Caki2 (cell line): ENCODE data around the gene MRC1. TPM values are rescaled to one million over a fixed set of nuclear protein-coding genes. Genes with fewer than 3 reads are reported as not detected.

Experiments used
- DNase-seq: peaks from one replicate; pipeline ENCODE4 v3.0.0-alpha.2; 2015; ENCODE audit warnings: low read depth
- in situ Hi-C: cut with HindIII; loops from 2 replicates; pipeline ENCODE4 v1.10.0; 2016; ENCODE audit warnings: low sequenced_read_pairs, low pct_unique_long_range_greater_than_20kb, mixed read lengths
- total RNA-seq: library from RNA; depleted of rRNA; stranded (reverse); fragments of >200 nt; shearing (Covaris generic); gene quantifications from 2 replicates; pipeline ENCODE4 v1.2.3, GENCODE V29; 2014; ENCODE audit warnings: low replicate concordance; rRNA removed

MRC1 gene
- total RNA-seq, result not detected in 2 replicates

DNA sequence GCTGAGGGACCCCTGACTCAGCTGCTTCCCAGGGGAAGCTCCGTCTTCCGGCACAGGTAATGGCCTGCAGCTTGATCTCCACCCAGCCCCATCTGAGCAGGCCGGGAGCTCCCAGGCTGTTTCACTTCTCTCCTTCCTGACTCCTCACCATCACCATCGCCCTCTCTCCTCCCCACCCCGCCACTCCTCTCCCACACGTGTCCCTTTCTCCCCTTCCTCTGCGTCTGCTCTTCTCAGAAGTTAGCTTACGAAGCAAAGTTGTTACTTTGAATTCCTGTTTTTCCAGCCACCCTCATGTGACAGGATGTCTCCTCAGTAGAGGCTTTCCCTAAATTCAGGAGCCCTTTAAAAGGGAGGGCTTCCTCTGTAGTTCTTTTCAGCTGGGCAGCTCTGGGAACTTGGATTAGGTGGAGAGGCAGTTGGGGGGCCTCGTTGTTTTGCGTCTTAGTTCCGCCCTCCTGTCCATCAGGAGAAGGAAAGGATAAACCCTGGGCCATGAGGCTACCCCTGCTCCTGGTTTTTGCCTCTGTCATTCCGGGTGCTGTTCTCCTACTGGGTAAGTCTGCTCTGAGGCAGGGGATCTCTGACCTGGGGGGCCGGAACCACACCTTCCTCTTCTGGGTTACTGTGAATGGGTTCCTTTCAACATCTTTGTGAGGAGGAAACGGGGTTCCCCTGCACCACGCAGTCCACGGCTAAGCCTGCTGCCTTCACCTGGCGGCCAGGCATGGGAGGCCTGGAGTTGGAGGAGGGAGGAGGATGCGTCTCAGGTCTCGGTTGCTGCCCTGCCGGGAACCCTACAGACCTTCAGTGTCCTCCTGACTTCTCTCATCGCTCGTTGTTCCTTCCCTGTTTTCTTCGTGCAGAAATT lies at the start of gene MRC1:
Gene MRC1 (plus strand): TSS at position 378 of the 871 bp plus-strand sequence. CDS start 118 bp downstream, at position 496.
- DNase-seq, result no peak
- in situ Hi-C loops, result no loop called here

GRCh38 chr10:17764142-17764541 lies 45.0 kb upstream of the MRC1 start:
- DNase-seq, result no peak
- in situ Hi-C loops, result no loop called here

DNA sequence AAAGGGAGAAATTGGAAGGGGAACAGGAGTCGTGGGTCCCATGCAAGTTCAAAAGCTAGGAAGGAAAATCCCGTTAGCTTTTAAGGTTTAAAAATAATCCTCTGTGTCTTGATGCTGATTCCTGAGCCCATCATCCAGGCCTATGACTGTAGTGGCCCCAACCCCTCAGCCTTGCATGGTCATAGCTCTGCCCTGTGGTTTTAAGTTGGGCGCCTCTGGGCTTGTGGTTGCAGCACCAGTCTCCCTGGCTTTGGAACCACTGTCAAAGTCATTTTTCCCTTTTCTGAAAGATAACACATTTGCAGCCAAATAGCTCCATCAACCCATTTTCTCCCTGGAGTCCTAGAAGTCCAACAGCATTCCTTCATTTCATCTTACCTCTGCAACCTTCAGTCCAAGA lies 43.5 kb upstream of the MRC1 start:
- in situ Hi-C loops, result no loop called here
- no peak for DNase-seq

GRCh38 chr10:17766731-17767130 lies 42.4 kb upstream of the MRC1 start:
- in situ Hi-C loops, result no loop called here

DNA sequence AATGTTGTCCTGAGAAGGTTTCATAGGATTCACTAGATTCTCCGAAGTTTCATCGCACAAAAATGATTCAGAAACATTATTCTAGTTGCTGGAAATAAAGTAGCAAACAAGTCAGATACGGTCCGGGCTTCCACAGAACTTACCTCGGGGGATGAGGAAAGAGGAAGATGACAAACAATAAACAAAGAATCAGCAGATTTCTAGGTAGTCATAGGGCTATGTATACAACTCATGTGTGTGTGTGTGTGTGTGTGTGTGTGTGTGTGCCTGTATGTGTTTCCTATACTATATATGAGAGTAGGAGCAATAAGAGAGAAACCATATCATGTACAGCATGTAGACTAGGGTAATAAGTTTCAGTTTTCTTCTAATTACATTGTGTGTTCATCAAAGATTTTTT lies 40.7 kb upstream of the MRC1 start:
- no peak for DNase-seq
- in situ Hi-C loops, result no loop called here

More at GRCh38 chr10:17766731-17767130, 42.4 kb upstream of the MRC1 start:
- DNase-seq, result no peak

DNA sequence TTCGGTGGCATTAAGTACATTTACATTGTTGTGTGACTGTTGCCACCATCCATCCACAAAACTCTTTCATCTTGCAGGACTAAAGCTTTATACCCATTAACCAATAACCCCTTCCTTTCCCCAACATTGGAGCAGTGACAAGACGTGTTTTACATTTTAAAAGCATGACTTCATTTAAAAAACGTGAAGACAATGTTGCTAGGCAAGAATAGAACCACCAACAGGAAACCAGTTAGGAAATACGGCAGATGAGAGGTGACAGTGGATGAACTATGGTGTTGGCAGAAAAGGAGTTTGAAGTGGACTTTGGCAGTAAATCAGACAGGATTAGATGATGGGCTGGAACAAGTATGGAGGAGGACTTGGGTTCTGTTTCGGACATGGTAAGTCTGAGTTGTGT lies 40.2 kb upstream of the MRC1 start:
- in situ Hi-C loops, result no loop called here
- DNase-seq, result peak; percentile 26

- in situ Hi-C loops, result no loop called here
- DNase-seq, result no peak
These were observed 38.1 kb upstream of the MRC1 start for GRCh38 chr10:17771017-17771416.

DNA sequence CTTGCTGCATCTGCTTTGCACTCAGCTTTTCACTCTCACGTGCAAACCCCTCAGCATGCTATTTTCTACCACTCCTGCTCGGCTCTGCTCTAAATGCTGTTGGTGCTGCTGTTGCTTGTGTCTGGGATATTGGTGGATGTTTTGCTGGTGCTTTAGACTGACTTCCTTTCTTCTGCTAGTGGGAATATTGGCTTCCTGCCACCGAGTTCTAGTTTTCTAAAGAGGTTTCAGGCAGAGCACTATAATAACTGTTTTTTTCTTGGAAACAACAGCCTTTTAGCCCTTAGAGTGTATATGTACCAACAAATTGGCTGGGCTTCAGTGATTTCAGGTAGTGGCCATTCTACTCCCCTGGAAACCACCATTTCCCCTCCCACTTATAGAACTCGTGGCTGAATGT lies 29.4 kb upstream of the MRC1 start:
- no peak for DNase-seq
- in situ Hi-C loops, result no loop called here

DNA sequence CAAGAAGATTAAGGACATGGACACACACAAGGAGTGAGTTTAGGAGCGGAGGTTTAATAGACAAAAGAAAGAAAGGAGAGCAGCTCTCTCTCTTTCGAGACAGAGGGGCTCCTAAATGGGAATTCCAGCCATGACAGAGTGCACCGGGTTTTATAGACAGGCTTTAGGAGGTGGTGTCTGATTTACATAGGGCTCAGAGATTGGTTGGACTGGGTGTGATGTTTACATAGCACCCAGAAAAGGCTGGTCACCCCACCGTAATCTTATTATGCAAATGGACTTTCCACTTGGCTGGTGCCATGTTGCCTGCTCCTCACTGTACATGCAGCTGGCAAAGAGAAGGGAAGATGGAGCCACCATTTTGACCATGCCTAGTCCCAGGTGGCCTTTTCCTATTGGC lies 28.4 kb upstream of the MRC1 start:
- no peak for DNase-seq
- in situ Hi-C loops, result no loop called here

GRCh38 chr10:17781856-17782255 lies 27.3 kb upstream of the MRC1 start:
- DNase-seq, result no peak
- in situ Hi-C loops, result no loop called here

- no peak for DNase-seq
- in situ Hi-C loops, result no loop called here
These were observed 26.1 kb upstream of the MRC1 start for GRCh38 chr10:17782921-17783665.

GRCh38 chr10:17783751-17784150 lies 25.4 kb upstream of the MRC1 start:
- in situ Hi-C loops, result no loop called here
- DNase-seq, result no peak

GRCh38 chr10:17784688-17785087 lies 24.5 kb upstream of the MRC1 start:
- DNase-seq, result no peak
- in situ Hi-C loops, result no loop called here

- in situ Hi-C loops, result no loop called here
- no peak for DNase-seq
These were observed 23.7 kb upstream of the MRC1 start for GRCh38 chr10:17785276-17785930.

GRCh38 chr10:17787087-17787961 lies 21.8 kb upstream of the MRC1 start:
- no peak for DNase-seq
- in situ Hi-C loops, result no loop called here

DNA sequence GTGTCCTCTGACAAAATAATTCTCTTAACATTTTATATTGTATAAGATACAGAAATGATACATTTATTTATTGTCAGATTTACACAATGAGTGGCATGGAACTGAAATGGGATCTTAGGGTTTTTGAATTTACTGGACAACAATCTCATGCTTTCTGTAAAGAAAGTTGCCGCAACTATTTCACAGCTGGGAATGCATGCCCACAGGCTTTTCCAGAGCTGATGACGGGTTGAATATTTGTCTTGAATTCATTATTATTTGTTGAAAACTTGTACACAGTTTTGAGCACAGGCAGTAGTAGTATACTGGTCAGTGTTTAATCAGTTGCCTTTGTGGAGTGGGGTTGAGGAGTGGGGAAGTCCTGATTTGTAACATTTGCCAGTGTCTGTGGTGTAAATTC lies 20.5 kb upstream of the MRC1 start:
- DNase-seq, result no peak
- in situ Hi-C loops, result no loop called here

DNA sequence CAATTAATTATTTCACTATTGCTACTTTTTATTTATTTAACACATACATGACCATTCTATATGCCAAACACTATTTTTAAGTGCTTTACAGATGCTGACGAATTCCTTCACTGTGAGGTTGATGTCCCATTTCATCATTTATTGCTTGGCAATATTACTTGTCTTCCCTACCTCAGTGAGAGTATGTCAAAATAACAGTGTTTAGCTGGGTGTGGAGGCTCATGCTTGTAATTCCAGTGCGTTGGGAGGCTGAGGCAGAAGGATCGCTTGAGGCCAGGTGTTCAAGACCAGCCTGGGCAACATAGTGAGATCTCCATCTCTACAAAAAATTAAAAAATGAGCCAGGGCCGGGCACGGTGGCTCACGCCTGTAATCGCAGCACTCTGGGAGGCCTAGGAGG lies 19.8 kb upstream of the MRC1 start:
- DNase-seq, result no peak

GRCh38 chr10:17790651-17791050 lies 18.5 kb upstream of the MRC1 start:
- in situ Hi-C loops, result no loop called here
- no peak for DNase-seq

More for the DNA sequence above, 19.8 kb upstream of the MRC1 start:
- in situ Hi-C loops, result no loop called here
